Fibroblast of lung (primary cell): ENCODE results near the gene AFAP1. TPM values are rescaled to one million over a fixed set of nuclear protein-coding genes. Genes with fewer than 3 reads are reported as not detected.

ENCODE experiments used
- DNase-seq, 2 donors: peaks; one replicate each; pipeline versions ENCODE4 v3.0.0 to v3.0.0-alpha.2; 2010; ENCODE audit warnings: low read depth in 2 of 2
- H2AFZ ChIP-seq: 2 replicates; pipeline ENCODE4 v1.5.1; 2012; ENCODE audit warnings: low read length, control low read depth, inconsistent platforms
- H3K27ac ChIP-seq: 2 replicates; pipeline ENCODE4 v1.5.1; 2011; ENCODE audit warnings: low read length, control low read depth; ENCODE audit not compliant: insufficient read depth
- H3K27me3 ChIP-seq: 2 replicates; pipeline ENCODE4 v1.5.1; 2011; ENCODE audit warnings: mild to moderate bottlenecking, low read length; ENCODE audit not compliant: control insufficient read depth, insufficient read depth
- H3K36me3 ChIP-seq: 2 replicates; pipeline ENCODE4 v1.5.1; 2011; ENCODE audit warnings: low read length; ENCODE audit not compliant: control insufficient read depth, insufficient read depth
- H3K4me1 ChIP-seq: 2 replicates; pipeline ENCODE4 v1.5.1; 2011; ENCODE audit warnings: low read length; ENCODE audit not compliant: control insufficient read depth, insufficient read depth; ENCODE audit errors: extremely low read depth
- H3K4me2 ChIP-seq: 2 replicates; pipeline ENCODE4 v1.5.1; 2011; ENCODE audit warnings: low read length, control low read depth; ENCODE audit not compliant: insufficient read depth; ENCODE audit errors: extremely low read depth
- H3K4me3 ChIP-seq, 4 experiments: fragments of 200-600 bp in 1 of 4; sonication (generic) in 1 of 4; replicated peaks in 1 of 4; 2 replicates each; pipeline ENCODE4 v1.5.1; 2011 to 2016; ENCODE audit warnings: low read length in 4 of 4, low read depth in 3 of 4, mild to moderate bottlenecking in 3 of 4, control low read depth in 2 of 4, inconsistent platforms in 1 of 4, mixed read lengths in 1 of 4; ENCODE audit not compliant: insufficient read depth in 1 of 4; ENCODE audit errors: control extremely low read depth in 1 of 4
- H3K79me2 ChIP-seq: 2 replicates; pipeline ENCODE4 v1.5.1; 2012; ENCODE audit warnings: mild to moderate bottlenecking, low read length, inconsistent platforms; ENCODE audit not compliant: control insufficient read depth, insufficient read depth
- H3K9ac ChIP-seq: 2 replicates; pipeline ENCODE4 v1.5.1; 2011; ENCODE audit warnings: mild to moderate bottlenecking, low read length, control low read depth; ENCODE audit not compliant: insufficient read depth
- H3K9me3 ChIP-seq: 2 replicates; pipeline ENCODE4 v1.5.1; 2012; ENCODE audit warnings: low read depth, low read length; ENCODE audit not compliant: control insufficient read depth, insufficient read depth
- H4K20me1 ChIP-seq: 2 replicates; pipeline ENCODE4 v1.5.1; 2011; ENCODE audit warnings: low read length; ENCODE audit not compliant: control insufficient read depth, insufficient read depth; ENCODE audit errors: extremely low read depth
- CTCF ChIP-seq, 2 donors: IDR thresholded peaks in 1 of 2; conservative IDR thresholded peaks in 1 of 2; 1 replicate in 1 of 2; 2 replicates in 1 of 2; pipeline ENCODE4 v1.5.1; 2011 to 2012; ENCODE audit warnings: low read length in 2 of 2, control low read depth in 1 of 2, inconsistent platforms in 1 of 2, low read depth in 1 of 2, mild to moderate bottlenecking in 1 of 2
- EZH2 ChIP-seq: IDR thresholded peaks from 2 replicates; pipeline ENCODE4 v1.5.1; 2012; ENCODE audit warnings: low read length, control low read depth, mild to moderate bottlenecking; ENCODE audit errors: missing control alignments
- polyA plus RNA-seq, 2 donors: library from polyadenylated mRNA; depleted of rRNA in 1 of 2; stranded (reverse) in 1 of 2; unstranded in 1 of 2; fragments of >200 nt; gene quantifications; 2 replicates each; pipeline ENCODE4 v1.2.1, GENCODE V29; 2011 to 2012; ENCODE audit warnings: missing spikeins in 1 of 2
- total RNA-seq: library from RNA; depleted of rRNA; stranded (reverse); fragments of >200 nt; gene quantifications from 2 replicates; pipeline ENCODE4 v1.2.1, GENCODE V29; 2014

AFAP1 gene
- total and polyA plus RNA-seq, 2 donors (not counting 1 experiment from before 2014, with no cell fraction given) = 21.8 to 30.1 TPM

- no peak overlapping the region for H2AFZ ChIP-seq
- no peak overlapping the region for H3K9ac ChIP-seq
- no peaks in the 10 kb centered on the region for H3K27me3 ChIP-seq
- DNase-seq = no peak
- H3K4me1 ChIP-seq = peaks cover 11% of the 10 kb centered on the region
- no peaks in the 10 kb centered on the region for H3K9me3 ChIP-seq
- H3K4me2 ChIP-seq = no peak overlapping the region
- no peak for TF ChIP-seq EZH2
- TF ChIP-seq CTCF (conservative IDR thresholded peaks at IDR 0.05 in 1 of 2, IDR thresholded peaks at IDR 0.05 in 1 of 2; ENCODE audit: low read depth in 1 of 2, low read length in 2 of 2) = no peak
- H3K79me2 ChIP-seq = peaks cover 82% of the 10 kb centered on the region
- H3K36me3 ChIP-seq = no peaks in the 10 kb centered on the region
- no peak overlapping the region for H3K4me3 ChIP-seq
- no peak overlapping the region for H3K27ac ChIP-seq
- no peaks in the 10 kb centered on the region for H4K20me1 ChIP-seq
Measured at GRCh38 chr4:7928711-7929110, 10.9 kb downstream of the AFAP1 start.

GRCh38 chr4:7926822-7927221 lies 12.8 kb downstream of the AFAP1 start:
- H3K27me3 ChIP-seq = no peaks in the 10 kb centered on the region
- no peaks in the 10 kb centered on the region for H4K20me1 ChIP-seq
- H3K79me2 ChIP-seq = peaks cover 84% of the 10 kb centered on the region
- H3K4me1 ChIP-seq = peaks cover 11% of the 10 kb centered on the region
- no peaks in the 10 kb centered on the region for H3K36me3 ChIP-seq
- H2AFZ ChIP-seq = no peak overlapping the region
- H3K4me3 ChIP-seq = no peak overlapping the region
- no peaks in the 10 kb centered on the region for H3K9me3 ChIP-seq
- H3K9ac ChIP-seq = no peak overlapping the region
- DNase-seq = no peak
- TF ChIP-seq EZH2 (no peak), CTCF (conservative IDR thresholded peaks at IDR 0.05 in 1 of 2, IDR thresholded peaks at IDR 0.05 in 1 of 2; ENCODE audit: low read depth in 1 of 2, low read length in 2 of 2) (no peak)
- H3K4me2 ChIP-seq = no peak overlapping the region
- H3K27ac ChIP-seq = no peak overlapping the region

- no peak overlapping the region for H3K4me3 ChIP-seq
- H3K4me1 ChIP-seq = peaks cover 8% of the 10 kb centered on the region
- no peaks in the 10 kb centered on the region for H3K27me3 ChIP-seq
- no peaks in the 10 kb centered on the region for H4K20me1 ChIP-seq
- no peak overlapping the region for H3K27ac ChIP-seq
- no peak overlapping the region for H3K9ac ChIP-seq
- no peak overlapping the region for H3K4me2 ChIP-seq
- TF ChIP-seq CTCF (conservative IDR thresholded peaks at IDR 0.05 in 1 of 2, IDR thresholded peaks at IDR 0.05 in 1 of 2; ENCODE audit: low read depth in 1 of 2, low read length in 2 of 2) (no peak), EZH2 (no peak)
- no peak overlapping the region for H2AFZ ChIP-seq
- no peak for DNase-seq
- peaks cover 76% of the 10 kb centered on the region for H3K79me2 ChIP-seq
- no peaks in the 10 kb centered on the region for H3K9me3 ChIP-seq
- H3K36me3 ChIP-seq = no peaks in the 10 kb centered on the region
Measured at GRCh38 chr4:7924570-7924969, 15.1 kb downstream of the AFAP1 start.
